ENCODE measurements around the gene IL4R. TPM values are rescaled to one million over a fixed set of nuclear protein-coding genes. Genes with fewer than 3 reads are reported as not detected.

IL4R gene
- total and polyA plus RNA-seq, 2 of the 8 experiments (the other 6 are each of a cell fraction or from before 2014, with no cell fraction given): 29.1 to 29.4 TPM

GRCh38 chr16:27399969-27400368, 86.2 kb downstream of the IL4R start:
- 94% methylated on average over 2 of the region's 2 CpGs; no CpG with 5 or more reads in 1 of the 2 experiments for whole genome bisulfite sequencing, 2 experiments (ENCODE audit: extremely low coverage in 1 of 2, insufficient coverage in 1 of 2, insufficient read length in 1 of 2, insufficient replicate concordance in 2 of 2, low coverage in 1 of 2, low lambda C conversion rate in 2 of 2, missing lambda C conversion rate in 1 of 2)
- no peak overlapping the region for H2BK5ac ChIP-seq (ENCODE audit: low read depth, low read length)
- H3K9me3 ChIP-seq (ENCODE audit: insufficient read depth in 2 of 2, low read depth in 1 of 2, low read length in 1 of 2): no peaks in the 10 kb centered on the region
- H3K79me1 ChIP-seq (ENCODE audit: low read depth, low read length): no peaks in the 10 kb centered on the region
- CTCF ChIA-PET (ENCODE audit: partially characterized antibody): interaction anchor here (1.1 to 2.8 kb wide), 3 partner anchors 25 to 32 kb away, joined by 4 to 14 read pairs (median 4); no protein-coding TSS in a partner anchor
- H3K14ac ChIP-seq (ENCODE audit: insufficient read length): no peak overlapping the region
- no peaks in the 10 kb centered on the region for H4K20me1 ChIP-seq (replicated peaks in 1 of 2; ENCODE audit: control insufficient read depth in 1 of 2, insufficient read depth in 2 of 2, low read length in 2 of 2)
- no peak overlapping the region for H4K8ac ChIP-seq (ENCODE audit: extremely low read depth, insufficient read depth, low read length)
- TF ChIP-seq TAF1 (IDR thresholded peaks at IDR 0.05; ENCODE audit: low read depth, low read length) (no peak), SAP30 (IDR thresholded peaks at IDR 0.05; ENCODE audit: insufficient read depth, insufficient replicate concordance, low read length) (no peak), EP300 (IDR thresholded peaks at IDR 0.05; ENCODE audit: borderline replicate concordance in 1 of 2, low read depth in 2 of 2, low read length in 2 of 2) (no peak), EZH2 (IDR thresholded peaks at IDR 0.05; ENCODE audit: low read depth, low read length, severe bottlenecking) (no peak), MAFK (IDR thresholded peaks at IDR 0.05; ENCODE audit: low read depth, low read length) (no peak), FOSL1 (IDR thresholded peaks at IDR 0.05; ENCODE audit: insufficient read depth, low read depth, low read length) (no peak), CHD2 (IDR thresholded peaks at IDR 0.05; ENCODE audit: low read length) (no peak), RAD21 (IDR thresholded peaks at IDR 0.05 in 1 of 2, conservative IDR thresholded peaks at IDR 0.05 in 1 of 2; ENCODE audit: low read depth in 2 of 2, low read length in 2 of 2) (no peak), KDM5A (IDR thresholded peaks at IDR 0.05; ENCODE audit: low read length) (no peak)
- no peak for FAIRE-seq
- H3K9ac ChIP-seq (replicated peaks in 1 of 4; ENCODE audit: extremely low read depth in 1 of 4, low read depth in 3 of 4, low read length in 3 of 4): no peak overlapping the region
- H3K36me3 ChIP-seq (ENCODE audit: control insufficient read depth in 2 of 4, insufficient read depth in 4 of 4, low read length in 3 of 4): no peaks in the 10 kb centered on the region
- H2BK120ac ChIP-seq (replicated peaks; ENCODE audit: low read depth, low read length): no peak overlapping the region
- no peak overlapping the region for H2AK5ac ChIP-seq (ENCODE audit: low read depth, low read length)
- no peak overlapping the region for H3K4me3 ChIP-seq (ENCODE audit: extremely low read depth in 1 of 4, insufficient read depth in 2 of 4, low read depth in 3 of 4, low read length in 4 of 4)
- H3K56ac ChIP-seq (replicated peaks; ENCODE audit: insufficient read length, low read depth, low read length): no peak overlapping the region
- H4K5ac ChIP-seq (ENCODE audit: insufficient read length, low read depth, low read length): no peak overlapping the region
- H3K4me1 ChIP-seq (replicated peaks in 1 of 4; ENCODE audit: control insufficient read depth in 3 of 4, insufficient read depth in 4 of 4, low read length in 3 of 4): no peaks in the 10 kb centered on the region; a peak in 1 of 7 replicates
- H3K27ac ChIP-seq (ENCODE audit: low read depth, low read length): no peak overlapping the region
- no peaks in the 10 kb centered on the region; a peak in 1 of 7 replicates for H3K27me3 ChIP-seq (replicated peaks in 1 of 4; ENCODE audit: control insufficient read depth in 3 of 4, extremely low read depth in 1 of 4, insufficient read depth in 3 of 4, low read length in 3 of 4)
- no peak overlapping the region for H3K23ac ChIP-seq (ENCODE audit: insufficient read length)
- H3K79me2 ChIP-seq (ENCODE audit: control insufficient read depth in 1 of 2, insufficient read depth in 2 of 2, low read length in 2 of 2): no peaks in the 10 kb centered on the region
- H3K18ac ChIP-seq (ENCODE audit: extremely low read depth, low read length): no peak overlapping the region
- no peak overlapping the region for H3K4me2 ChIP-seq (ENCODE audit: insufficient read depth in 1 of 2, low read depth in 2 of 2, low read length in 2 of 2)
- H2BK12ac ChIP-seq (ENCODE audit: low read depth, low read length): no peak overlapping the region
- DNase-seq (ENCODE audit: low read depth in 1 of 2, low spot score in 2 of 2): no peak
- POLR2A ChIA-PET (ENCODE audit: partially characterized antibody): no interaction called here
- no peak overlapping the region for H2BK20ac ChIP-seq (ENCODE audit: low read length)
- H3K23me2 ChIP-seq (ENCODE audit: low read depth, low read length): no peaks in the 10 kb centered on the region
- no peak overlapping the region for H4K91ac ChIP-seq (replicated peaks; ENCODE audit: insufficient read length, low read length)
- H2AFZ ChIP-seq (ENCODE audit: low read length): no peak overlapping the region
- H3K4ac ChIP-seq (replicated peaks; ENCODE audit: insufficient read length, low read depth, low read length): no peak overlapping the region
- no peak overlapping the region for H2BK15ac ChIP-seq (ENCODE audit: low read length)

Data from H1 (cell line).